IPS DF 19.7 (cell line): ENCODE measurements around the gene TBC1D24.
"Not testable (repeated sequence)": the region's sequence is repeated elsewhere in the genome, so short reads cannot be mapped to it uniquely, and the experiment has no call there.

Experiments used
- DNase-seq: peaks from one replicate; pipeline ENCODE4 v3.0.0-alpha.2; 2013; ENCODE audit warnings: low read depth, low spot score

TBC1D24 gene

DNA sequence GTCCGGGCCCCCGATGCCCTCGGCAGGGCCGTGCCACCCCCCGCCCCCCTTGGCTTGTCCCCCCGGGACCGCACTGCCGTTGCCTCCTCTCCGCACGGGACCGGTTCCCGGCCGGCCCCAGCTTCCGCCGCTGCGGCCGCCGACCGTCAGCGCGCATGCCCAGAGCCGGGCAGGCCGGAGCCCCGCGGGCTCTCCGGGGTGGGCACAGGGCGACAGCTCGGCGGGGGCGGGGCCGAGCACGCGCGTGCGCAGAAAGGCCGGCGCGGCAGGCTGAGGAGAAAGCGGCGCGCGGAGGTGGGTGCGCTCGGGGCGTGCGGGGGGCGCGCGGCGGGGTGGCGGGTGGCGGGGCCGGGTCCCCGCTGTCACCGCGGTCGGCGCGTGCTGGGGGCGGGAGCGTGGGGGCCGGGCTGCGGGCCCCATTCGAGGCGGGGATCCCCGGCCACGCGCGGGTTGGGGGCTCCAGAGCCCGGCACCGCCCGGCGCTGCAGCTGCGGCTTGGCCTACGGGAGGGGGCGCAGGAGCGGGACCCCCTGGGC, at the start of gene TBC1D24:
TSS of gene TBC1D24 (plus strand) at position 251 of the 536 bp plus-strand sequence. CDS start 21,022 bp downstream, outside the sequence.
- DNase-seq = no peak

DNA sequence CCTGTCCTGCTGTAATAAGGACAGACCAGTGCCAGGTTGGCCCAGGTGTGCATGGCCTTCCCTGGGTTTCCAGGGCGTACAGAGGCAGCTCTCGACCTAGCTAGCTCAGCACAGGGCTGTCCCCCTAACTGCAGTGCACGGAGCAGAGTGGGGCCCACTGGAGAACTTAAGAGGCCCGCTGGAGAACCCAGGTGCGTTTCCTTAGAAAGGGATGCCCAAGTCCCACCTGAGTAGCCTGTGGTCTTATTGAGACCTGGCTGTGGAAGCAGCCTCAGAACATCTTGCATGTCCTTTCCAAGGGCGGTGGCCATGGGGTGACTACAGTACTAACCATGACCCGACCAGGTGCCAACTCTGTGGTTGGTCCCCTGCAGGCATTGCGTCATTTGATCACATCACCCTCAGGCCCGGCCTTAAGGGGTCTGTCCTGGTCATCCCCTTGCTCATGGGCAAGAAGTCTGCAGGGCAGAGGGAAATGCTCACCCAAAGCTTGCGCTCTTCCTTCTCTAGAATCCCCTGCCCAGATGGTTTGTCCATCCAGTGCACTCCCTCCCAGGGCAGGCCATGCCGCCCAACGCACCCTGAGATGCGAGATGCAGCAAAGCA, 49.0 kb upstream of the TBC1D24 start:
- DNase-seq = no peak

DNA sequence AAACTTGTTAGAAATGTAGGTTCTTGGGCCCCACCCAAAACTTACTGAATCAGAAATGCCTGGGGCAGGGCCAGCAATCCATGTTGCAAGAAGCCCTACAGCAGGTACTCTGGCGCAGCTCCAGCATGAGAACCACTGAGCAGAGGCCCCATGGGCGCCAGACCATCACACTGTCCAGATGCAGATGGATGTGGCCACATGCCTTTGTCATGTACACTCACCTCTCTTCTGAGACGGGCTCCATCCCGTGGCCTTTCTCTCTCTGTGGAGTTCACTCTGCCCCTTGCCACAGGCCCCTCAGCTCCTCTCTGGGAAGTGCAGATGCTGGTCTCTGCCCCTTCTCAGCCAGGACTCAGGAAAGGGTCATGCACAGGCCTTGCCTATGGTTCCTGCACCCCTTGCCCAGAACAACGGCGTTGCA, 48.0 kb upstream of the TBC1D24 start:
- DNase-seq = no peak

DNA sequence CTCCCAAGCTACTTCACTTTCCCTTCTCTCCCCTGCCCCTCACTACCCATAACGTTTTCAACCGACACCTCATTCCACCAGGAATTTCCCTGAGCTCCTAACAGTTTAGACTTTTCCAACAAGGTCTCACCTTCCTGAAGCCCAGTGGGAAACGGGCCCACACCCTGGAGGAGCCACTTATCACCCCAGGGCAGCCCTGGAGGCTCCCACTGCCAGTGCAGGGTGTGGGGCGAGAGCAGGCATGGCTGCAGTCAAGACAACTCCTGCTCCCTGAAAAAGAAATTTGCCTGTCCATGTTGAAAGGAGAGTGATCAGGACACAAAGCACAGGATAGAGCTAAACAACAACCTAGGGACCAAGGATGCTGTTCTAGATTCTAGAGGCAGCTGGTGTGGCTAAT, 47.4 kb upstream of the TBC1D24 start:
- DNase-seq = no peak

DNA sequence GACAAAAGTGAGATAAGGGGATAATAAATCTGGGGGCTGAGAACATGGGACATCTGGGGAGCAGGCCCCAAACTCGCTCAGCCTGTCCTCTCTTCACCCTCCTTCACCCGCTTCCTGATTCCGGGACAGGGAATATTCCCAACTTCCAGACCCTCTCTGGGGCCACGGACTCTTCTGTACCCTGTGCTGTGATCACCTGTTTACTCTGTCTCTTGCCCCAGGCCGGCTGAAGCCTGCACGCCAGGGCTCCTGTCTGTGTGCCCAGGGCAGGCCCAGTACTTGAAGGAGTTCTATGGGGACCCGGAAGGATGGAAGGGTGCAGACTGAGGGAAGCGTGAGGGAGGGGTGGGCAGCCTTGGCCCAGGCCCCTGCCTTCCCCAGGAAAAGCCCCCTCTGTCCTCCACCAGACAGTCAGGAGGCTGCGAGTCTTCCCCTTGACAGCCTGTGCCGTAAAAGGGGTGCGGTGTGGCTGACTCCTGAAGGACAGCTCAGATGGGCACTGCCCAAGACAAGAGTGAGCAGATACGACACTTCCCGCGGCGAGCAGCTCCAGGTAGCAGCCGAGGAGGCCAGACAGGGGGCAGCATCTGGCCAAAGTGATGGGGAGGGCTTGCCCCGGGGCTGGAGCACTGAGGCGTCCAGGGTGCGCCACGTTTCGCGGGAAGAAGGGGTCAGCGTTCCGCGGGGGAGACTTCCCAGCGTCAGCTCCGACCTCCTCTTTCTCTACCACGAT, 46.7 kb upstream of the TBC1D24 start:
- no peak for DNase-seq

DNA sequence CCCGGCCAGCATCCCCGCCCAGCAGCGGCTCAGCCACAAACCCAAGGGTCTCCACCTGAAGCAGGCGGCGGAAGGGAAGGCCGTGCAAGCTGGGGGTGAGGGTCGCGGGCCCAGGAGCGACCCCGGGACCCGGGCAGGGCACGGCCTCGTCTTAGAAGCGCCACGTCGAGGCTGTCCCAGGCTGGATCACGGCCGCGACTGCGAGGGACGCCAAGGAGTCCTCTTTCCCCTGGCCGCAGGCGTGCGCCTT, 46.2 kb upstream of the TBC1D24 start:
- DNase-seq = no peak

DNA sequence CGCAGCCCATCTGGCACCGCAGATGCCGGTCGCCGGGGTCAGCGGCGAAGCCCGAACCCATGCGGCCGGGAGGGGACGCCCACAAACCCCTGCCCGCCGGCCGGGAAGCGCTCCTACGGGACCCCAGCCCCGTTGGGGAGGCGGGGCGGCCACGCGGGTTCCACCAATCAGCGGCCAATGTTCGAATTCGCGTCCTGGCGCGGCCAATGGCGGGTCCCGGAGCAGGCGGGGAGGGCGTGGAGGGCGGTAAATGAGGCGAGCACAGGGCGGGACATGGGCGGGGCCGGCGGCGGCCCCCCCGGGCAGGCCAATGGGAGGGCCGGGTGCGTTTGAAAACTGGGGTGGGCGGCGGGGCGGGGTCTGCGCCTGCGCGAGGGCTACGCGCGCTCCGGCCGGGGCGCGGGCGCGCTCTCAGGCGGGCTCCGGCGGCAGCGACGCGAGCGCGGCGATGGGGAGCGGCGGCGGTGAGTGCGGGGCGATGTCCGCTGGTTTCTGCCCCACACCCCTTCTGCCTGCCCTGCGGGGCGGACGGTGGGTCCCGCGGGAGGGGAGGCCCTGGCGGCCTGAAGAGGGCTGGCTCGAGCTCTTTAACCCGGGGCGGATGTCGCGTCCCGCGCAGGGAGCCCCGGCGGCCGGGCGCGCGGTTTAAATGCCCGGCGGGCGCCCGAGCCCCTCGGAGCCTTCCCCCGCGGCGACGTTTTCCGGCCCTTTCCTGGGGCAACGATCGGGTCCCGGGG, 45.7 kb upstream of the TBC1D24 start, which contains the start of gene CCNF:
TSS of gene CCNF (plus strand) at position 414 of the 737 bp plus-strand sequence. CDS start at position 449, 35 bp downstream.
- DNase-seq = peak; percentile 70

DNA sequence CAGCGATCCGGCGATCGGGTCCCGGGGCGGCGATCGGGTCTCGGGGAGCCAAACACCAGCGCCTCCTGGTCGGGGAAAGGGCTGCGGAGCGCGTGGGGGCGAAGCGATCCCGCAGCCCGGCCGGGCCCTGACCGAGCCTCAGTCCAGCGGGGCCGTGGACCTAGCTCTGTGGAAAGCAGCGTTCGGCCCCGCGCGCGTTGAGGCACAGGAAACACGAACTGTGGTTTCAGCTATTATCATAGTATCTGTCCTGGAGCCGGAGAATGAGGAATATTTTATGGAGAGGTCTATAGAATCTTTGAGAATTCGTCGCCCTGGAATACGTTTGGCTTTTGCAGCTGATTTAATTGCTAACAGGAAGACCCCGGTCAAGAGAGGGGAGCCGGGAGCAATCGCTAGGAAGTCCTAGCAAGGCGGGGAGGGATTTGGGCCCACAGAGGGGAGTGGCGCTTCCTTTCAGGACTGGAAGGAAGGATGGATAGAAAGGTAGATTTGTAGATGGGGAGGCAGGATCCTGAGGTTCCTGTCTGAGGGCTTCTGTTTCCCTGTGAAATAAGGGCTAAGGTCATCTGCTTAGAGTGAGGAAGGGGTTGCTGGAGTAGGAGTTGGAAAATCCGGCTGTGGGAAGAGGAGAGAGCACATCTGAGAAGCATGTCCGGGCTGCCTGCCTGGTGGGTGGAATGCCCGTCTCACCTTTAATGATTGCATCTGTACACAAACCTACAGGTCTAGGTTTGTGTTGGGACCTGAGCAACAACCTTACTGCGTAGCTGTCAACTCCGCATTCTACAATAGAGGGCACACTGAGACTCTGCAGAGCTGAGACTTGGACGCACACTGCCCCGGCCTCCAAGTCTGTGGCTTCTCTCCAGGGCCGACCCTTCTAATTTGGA, 44.9 kb upstream of the TBC1D24 start:
- no peak for DNase-seq

DNA sequence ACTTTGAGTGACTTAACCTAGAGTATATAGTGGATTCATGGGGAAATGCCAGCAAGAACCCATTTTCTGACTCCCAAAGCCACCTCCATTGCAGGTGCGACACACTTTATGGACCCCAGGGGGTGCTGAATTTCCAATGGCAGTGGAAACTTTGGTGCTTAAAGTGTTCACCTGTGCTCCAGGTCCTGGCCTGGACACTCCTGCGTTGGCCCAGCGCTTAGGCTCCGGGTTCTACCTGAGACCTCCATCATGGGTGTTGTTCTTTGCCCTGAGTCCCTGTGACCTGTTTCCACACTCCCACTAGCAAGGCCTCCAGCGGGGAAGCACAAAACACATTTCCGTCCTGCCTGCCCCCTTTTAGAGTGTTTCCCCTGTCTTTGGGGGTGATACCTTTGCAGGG, 42.6 kb upstream of the TBC1D24 start:
- DNase-seq = no peak

DNA sequence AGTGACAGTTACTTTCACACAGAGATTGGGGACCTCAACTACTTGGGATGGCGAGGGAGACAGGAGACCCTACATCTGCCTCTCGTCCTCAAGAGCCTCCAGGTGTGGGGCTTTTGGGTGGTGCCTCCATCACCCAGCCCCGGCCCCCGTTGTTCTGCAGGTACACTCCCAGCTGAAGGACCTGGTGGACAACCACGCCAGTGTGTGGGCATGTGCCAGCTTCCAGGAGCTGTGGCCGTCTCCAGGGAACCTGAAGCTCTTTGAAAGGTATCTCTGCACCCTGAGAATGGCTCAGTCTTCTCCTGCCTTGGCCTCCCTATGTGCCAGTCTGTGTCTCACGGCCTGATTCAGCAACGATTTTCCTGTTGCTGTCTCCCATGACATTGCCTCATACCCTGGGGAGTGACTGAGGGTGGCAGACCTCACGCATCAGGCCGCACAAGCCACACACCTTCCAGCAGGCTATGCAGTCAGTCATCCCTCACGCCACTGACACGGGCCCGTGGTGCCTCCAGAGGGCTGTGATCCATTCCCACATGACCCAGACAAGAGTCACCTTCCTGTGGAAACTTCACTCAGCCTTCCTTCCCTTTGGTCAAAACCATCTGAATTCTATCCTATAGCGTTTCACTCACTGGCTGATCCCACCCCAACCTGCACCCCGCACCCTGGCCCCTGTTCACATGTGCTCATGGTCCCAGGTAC, 42.0 kb upstream of the TBC1D24 start:
- DNase-seq = no peak

DNA sequence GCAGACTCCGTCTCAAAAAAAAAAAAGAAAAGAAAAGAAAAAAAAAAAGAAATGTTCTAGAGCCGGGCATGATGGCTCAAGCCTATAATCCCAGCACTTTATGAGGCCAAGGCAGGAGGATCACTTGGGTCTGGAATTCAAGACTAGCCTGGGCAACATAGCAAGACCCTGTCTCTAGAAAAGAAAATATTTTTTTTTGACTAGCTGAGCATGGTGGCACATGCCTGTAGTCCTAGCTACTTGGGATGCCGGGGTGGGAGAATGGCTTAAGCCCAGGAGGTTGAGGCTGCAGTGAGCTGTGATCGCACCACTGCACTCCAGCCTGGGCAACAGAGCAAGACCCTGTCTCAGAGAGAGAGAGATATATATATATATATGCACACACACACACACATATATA, 39.7 kb upstream of the TBC1D24 start:
- not testable (repeated sequence) for DNase-seq

DNA sequence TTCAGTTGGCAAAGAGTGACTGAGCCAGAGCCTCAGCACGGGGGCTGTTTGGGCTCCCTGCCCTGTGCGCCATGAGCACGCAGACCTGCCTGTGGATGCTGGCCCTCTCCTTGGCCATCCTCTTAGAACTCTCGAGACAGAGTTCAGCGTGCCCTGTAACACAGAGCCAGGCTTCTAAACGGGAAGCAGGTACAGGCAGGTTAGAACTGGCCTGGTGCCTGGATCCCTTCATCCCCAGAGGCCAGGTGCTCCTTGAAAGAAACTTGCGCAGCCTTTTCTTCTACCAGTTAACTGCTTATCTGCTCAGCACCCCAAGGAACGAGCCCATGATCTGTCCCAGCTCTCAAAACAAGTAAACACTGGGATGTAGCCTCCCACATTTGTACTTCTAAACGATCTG, 38.8 kb upstream of the TBC1D24 start:
- no peak for DNase-seq

DNA sequence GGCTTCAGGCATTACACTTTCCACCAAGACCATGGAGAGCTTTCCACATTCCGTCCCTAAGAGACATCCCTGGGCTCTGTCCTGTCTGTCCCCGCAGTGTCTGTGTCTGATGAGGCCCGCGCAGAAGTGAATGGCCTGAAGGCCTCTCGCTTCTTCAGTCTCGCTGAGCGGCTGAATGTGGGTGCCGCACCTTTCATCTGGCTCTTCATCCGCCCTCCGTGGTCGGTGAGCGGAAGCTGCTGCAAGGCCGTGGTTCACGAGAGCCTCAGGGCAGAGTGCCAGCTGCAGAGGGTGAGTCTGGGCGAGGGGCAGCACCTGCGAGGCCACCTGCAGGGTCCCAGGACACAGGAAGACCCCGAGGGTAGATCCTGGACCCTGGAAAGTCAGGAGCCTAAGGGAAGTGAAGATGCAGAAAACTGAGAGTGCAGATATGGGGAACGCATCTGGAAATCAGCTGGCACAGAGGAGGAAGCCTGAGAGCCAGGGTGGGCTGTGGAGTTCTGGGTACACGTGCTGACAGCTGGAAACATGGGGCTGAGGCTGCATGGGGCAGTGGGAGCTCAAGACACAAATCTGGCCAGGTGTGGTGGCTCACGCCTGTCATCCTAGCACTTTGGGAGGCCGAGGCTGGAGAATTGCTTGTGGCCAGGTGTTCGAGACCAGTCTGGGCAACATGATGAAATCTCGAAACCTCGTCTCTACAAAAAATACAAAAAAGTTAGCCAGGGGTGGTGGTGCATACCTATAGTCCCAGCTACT, 37.7 kb upstream of the TBC1D24 start:
- no peak for DNase-seq

DNA sequence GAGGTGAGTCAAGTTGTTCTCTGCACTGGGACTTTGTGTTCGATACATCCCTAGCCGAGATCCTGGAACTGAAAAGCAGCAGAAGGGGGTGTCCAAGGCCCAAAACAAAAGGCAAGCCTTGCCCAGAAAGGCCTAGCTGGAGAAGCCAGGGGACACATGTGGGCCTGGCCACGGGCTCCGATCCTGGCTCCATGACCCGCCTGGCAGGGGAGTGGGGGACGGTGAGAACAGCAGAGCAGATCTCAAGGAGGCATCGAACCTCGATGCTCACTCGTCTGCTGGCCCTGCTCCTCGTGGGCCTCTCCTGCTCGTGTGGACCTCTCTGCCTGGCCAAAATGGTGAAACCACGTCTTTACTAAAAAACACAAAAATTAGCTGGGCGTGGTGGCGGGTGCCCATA, 36.8 kb upstream of the TBC1D24 start:
- DNase-seq = no peak

DNA sequence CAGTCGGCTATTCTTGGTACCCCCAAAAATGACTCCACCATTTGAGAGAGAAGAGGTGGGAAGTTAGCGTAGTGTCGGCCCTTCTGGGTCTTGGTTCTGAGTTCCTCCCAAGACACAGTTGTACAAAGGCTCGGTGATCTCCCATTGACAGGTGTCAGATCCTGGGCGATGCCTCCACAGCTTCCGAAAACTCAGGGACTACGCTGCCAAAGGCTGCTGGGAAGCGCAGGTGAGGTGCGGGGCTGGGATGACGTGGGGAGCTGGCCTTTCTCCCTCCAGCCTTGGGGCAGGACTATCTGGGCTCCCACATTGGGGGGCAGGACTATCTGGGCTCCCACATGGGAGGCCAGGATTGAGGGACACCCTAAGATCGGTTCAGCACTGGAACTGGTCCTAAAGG, 35.3 kb upstream of the TBC1D24 start:
- DNase-seq = no peak

DNA sequence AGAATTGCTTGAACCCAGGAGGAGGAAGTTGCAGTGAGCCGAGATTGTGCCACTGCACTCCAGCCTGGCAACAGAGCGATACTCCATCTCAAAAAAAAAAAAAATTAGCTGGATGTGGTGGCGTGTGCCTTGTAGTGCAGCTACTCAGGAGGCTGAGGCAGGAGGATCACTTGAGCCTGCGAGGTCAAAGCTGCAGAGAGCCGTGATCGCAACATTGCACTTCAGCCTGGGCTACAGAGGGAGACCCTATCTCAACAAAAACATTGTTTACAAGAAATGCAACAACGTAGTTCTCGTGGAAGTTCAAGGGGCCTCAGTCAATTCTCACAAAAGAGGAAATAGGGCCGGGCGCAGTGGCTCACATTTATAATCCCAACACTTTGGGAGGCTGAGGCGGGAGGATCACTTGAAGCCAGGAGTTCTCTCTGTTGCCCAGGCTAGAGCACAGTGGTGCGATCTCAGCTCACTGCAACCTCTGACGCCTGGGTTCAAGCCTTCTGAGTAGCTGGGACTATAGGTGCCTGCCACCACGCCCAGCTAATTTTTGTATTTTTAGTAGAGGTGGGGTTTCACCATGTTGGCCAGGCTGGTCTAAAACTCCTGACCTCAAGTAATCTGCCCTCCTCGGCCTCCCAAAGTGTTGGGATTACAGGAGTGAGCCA, 33.7 kb upstream of the TBC1D24 start:
- not testable (repeated sequence) for DNase-seq

DNA sequence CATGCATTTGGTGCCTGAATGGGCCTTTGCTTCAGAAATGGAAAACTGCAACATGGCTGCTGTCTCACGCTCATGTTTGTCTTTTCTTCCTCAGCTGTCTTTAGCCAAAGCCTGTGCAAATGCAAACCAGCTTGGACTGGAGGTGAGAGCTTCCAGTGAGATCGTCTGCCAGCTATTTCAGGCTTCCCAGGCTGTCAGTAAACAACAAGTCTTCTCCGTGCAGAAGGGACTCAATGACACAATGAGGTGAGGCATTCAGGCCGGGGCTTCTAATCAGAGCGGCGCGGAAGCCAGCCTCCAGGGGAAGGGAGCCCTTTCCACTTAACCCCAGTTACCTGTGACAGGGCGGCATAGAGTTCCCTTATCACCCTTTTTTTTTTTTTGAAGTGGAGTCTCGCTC, 31.4 kb upstream of the TBC1D24 start:
- DNase-seq = no peak

DNA sequence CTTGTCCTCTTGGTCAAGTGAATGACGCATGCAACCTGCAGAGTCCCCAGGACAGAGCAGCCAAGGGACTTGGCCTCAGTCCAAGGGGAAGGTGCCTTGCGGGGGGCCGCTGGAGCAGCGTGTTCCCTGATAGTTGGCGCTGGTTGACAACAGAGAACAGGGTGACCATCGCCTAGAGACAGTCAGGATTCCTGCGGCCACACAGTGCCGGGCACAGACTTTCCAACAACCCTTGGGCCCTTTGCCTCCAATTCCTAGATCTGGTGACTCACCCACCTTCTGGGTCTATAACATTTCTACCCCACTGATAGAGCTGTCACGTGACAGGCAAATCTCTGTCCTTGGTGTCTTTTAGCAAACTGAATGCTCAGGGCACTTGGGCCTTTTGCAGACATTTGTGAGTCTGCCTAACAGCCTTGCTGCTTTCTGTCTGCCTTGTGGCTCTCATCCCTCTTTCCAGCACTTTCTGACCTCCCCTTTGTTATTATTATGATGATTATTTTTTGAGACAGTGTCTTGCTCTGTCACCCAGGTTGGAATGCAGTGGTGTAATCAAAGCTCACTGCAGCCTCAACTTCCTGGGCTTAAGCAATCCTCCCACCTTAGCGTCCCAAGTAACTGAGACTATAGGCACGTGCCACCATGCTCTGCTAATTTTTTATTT, 26.9 kb upstream of the TBC1D24 start:
- no peak for DNase-seq

DNA sequence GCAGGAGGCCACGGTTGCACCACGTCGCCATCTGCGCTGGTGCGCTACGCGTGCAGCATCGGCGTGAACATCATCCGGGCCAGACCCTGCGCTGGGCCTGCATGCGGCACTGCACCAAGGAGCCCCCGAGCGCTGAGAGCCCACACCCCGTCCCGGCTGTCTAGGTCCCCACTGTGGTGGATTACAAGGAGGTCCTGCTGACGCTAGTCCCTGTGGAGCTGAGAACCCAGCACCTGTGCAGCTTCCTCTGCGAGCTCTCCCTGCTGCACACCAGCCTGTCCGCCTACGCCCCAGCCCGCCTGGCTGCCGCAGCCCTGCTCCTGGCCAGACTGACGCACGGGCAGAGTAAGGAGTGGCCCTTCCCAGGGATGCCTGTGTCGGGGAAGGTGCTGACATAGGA, 25.8 kb upstream of the TBC1D24 start:
- DNase-seq = no peak
